Measurements from ENCODE around the gene NINL.
"Not testable (repeated sequence)": the region's sequence is repeated elsewhere in the genome, so short reads cannot be mapped to it uniquely, and the experiment has no call there.

The NINL gene

DNA sequence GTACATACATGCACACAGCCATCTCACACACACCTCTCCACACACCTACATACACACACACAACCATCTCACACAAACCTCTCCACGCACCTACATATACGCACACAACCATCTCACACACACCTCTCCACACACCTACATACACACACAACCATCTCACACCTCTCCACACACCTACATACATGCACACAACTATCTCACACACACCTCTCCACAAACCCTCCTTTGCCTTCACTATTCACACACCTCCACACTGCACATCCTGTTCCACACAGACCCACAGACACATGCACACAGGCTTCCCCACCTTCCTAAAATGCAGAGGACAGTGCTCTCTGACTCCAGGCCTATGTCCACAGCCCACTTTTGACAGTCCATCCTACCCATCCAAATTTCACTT is 16.3 kb upstream of the NINL start:
- DNase-seq (ENCODE audit: low read depth): no peak
- H3K4me3 ChIP-seq (ENCODE audit: low read depth, low read length): no peak overlapping the region
- TF ChIP-seq POLR2A (IDR thresholded peaks at IDR 0.05; ENCODE audit: extremely low read depth, insufficient read length) (no peak), MYC (IDR thresholded peaks at IDR 0.05; ENCODE audit: low read depth, low read length) (no peak)
- TF ChIP-seq, protein P1, sequence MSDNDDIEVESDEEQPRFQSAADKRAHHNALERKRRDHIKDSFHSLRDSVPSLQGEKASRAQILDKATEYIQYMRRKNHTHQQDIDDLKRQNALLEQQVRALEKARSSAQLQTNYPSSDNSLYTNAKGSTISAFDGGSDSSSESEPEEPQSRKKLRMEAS (IDR thresholded peaks at IDR 0.05; ENCODE audit: low read depth, low read length): no peak
- TF ChIP-seq, protein P2, sequence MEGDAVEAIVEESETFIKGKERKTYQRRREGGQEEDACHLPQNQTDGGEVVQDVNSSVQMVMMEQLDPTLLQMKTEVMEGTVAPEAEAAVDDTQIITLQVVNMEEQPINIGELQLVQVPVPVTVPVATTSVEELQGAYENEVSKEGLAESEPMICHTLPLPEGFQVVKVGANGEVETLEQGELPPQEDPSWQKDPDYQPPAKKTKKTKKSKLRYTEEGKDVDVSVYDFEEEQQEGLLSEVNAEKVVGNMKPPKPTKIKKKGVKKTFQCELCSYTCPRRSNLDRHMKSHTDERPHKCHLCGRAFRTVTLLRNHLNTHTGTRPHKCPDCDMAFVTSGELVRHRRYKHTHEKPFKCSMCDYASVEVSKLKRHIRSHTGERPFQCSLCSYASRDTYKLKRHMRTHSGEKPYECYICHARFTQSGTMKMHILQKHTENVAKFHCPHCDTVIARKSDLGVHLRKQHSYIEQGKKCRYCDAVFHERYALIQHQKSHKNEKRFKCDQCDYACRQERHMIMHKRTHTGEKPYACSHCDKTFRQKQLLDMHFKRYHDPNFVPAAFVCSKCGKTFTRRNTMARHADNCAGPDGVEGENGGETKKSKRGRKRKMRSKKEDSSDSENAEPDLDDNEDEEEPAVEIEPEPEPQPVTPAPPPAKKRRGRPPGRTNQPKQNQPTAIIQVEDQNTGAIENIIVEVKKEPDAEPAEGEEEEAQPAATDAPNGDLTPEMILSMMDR (IDR thresholded peaks at IDR 0.05; ENCODE audit: low read depth, low read length): no peak

DNA sequence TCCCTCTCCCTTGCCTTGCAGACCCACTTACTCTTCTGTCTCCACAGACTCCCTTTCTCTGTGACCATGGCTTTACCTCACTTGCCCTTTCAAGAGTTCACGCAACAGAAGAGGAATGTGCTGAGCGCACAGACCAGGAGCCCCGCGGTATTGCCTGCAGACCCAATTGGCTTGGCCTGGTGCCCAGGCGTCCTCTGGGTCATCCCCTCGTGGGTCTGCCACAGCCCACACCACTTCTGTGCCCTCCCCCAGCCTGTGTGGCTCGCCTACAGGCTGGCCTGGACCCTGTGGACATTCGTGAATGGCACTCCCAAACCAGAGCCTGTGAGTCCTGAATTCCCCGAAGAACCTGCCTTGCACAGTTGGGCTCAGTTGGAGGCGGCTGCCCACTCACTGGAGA is 15.3 kb upstream of the NINL start:
- DNase-seq (ENCODE audit: low read depth): no peak
- TF ChIP-seq MYC (IDR thresholded peaks at IDR 0.05; ENCODE audit: low read depth, low read length) (no peak), POLR2A (IDR thresholded peaks at IDR 0.05; ENCODE audit: extremely low read depth, insufficient read length) (no peak)
- TF ChIP-seq, protein P2 (IDR thresholded peaks at IDR 0.05; ENCODE audit: low read depth, low read length): no peak
- TF ChIP-seq, protein P1 (IDR thresholded peaks at IDR 0.05; ENCODE audit: low read depth, low read length): no peak
- no peak overlapping the region for H3K4me3 ChIP-seq (ENCODE audit: low read depth, low read length)

DNA sequence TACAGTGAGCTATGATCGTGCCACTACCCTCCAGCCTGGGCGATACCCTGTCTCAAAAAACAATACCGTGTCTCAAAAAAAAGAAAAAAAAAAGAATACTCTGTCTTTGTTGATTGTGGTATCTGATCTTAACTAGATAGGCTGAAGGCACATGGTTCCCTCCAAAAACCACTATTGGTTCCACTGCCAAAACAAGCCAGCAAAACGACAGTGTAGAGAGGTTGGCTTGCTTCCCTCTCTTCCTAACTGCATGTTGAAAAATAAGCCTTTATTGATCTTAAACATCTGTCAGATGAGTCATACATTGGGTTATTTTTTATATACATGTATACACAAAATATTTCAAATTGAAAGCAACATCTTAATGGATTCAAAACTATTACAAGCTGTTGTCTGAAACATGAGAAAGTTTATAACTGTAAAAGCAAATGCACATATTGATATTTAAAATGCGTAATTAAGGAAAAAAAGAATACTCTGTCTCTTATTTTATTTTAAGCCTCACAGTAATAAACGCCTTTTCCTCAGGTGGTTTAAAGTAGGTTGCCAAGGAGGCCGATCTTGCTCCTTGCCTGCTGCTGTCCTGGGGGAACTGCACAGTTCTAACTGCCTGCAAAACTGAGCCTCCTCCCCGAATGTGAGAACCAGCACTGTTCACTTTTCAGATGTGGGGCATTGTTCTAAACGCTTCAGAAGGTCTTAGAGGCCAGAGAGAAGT is 7.0 kb upstream of the NINL start:
- no peak for DNase-seq (ENCODE audit: low read depth)
- H3K4me3 ChIP-seq (ENCODE audit: low read depth, low read length): no peak overlapping the region
- TF ChIP-seq, protein P2 (IDR thresholded peaks at IDR 0.05; ENCODE audit: low read depth, low read length): no peak
- TF ChIP-seq MYC (IDR thresholded peaks at IDR 0.05; ENCODE audit: low read depth, low read length) (no peak), POLR2A (IDR thresholded peaks at IDR 0.05; ENCODE audit: extremely low read depth, insufficient read length) (no peak)
- TF ChIP-seq, protein P1 (IDR thresholded peaks at IDR 0.05; ENCODE audit: low read depth, low read length): no peak

DNA sequence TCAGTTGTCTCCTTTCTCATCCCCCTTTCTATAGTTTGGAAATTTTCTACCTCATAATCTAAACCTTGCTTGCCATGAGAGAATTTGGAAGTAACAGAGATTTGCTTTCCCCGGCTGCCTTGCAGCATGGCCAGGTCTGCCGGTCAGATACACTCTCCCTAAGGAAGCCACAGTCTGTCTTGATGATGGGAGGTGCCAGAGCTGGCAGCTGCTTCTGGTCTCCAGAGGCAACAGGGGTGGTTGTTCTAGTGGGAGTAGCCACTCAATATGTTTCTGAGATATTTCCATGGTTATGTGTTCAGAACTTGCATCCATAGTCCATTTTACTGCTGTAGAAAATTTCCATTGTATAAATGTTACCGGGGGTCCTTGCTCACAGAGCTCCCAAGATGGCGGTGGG is 5.4 kb upstream of the NINL start:
- not testable (repeated sequence) for DNase-seq (ENCODE audit: low read depth); H3K4me3 ChIP-seq (ENCODE audit: low read depth, low read length)

DNA sequence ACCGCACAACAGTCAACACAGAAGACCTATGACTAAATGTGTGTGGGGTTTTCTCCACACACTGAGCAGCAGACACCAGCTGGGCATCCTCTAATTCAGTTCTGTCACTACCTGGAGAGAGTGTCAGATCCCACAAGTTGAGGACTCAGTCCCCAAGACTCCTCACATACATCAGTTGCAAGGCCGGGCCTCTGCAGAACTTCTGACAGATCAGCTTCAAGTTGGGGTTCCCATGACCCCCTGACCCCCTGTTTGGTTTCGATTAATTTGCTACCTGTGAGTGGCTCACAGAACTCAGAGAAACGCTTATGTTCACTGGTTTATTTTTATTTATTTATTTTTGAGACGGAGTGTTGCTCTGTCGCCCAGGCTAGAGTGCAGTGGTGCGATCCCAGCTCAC is 3.2 kb upstream of the NINL start:
- TF ChIP-seq MYC (IDR thresholded peaks at IDR 0.05; ENCODE audit: low read depth, low read length) (no peak), POLR2A (IDR thresholded peaks at IDR 0.05; ENCODE audit: extremely low read depth, insufficient read length) (no peak)
- TF ChIP-seq, protein P1 (IDR thresholded peaks at IDR 0.05; ENCODE audit: low read depth, low read length): no peak
- TF ChIP-seq, protein P2 (IDR thresholded peaks at IDR 0.05; ENCODE audit: low read depth, low read length): no peak
- DNase-seq (ENCODE audit: low read depth): no peak

DNA sequence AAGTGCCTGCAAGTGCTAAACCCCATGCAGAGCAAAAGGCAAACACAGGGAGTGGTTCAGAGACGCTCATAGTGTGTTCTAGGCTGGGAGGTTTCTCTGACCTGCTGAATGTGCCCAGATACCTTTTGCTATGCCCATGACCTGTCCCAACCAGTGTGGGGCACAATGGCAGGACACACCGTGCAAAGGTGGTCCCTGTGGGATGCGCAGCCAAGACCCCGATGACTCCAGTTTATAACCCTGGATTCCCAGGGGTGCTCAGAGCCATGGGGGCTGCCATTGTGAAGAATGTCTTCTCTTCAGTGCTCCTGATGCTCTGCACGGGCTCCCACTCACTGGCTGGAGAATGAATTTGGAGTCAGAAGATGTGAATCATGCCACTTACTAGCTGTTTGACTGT is 2.2 kb upstream of the NINL start:
- DNase-seq (ENCODE audit: low read depth): no peak
- TF ChIP-seq POLR2A (IDR thresholded peaks at IDR 0.05; ENCODE audit: extremely low read depth, insufficient read length) (no peak), MYC (IDR thresholded peaks at IDR 0.05; ENCODE audit: low read depth, low read length) (no peak)
- TF ChIP-seq, protein P2 (IDR thresholded peaks at IDR 0.05; ENCODE audit: low read depth, low read length): no peak
- TF ChIP-seq, protein P1 (IDR thresholded peaks at IDR 0.05; ENCODE audit: low read depth, low read length): no peak
- H3K4me3 ChIP-seq (ENCODE audit: low read depth, low read length): no peak overlapping the region

More for the DNA sequence above, 3.2 kb upstream of the NINL start:
- no peak overlapping the region for H3K4me3 ChIP-seq (ENCODE audit: low read depth, low read length)

Data from NB4 (cell line).